Measurements from ENCODE around the gene KNG1.
A peak's percentile ranks its signal among the peaks of the same experiment; 100 is the strongest.
"Not testable (repeated sequence)": the region's sequence is repeated elsewhere in the genome, so short reads cannot be mapped to it uniquely, and the experiment has no call there.

Gene KNG1

GRCh38 chr3:186717039-186717457 is at the start of gene KNG1:
TSS of gene KNG1 (plus strand) at chr3:186717359. CDS start at chr3:186717543, 184 bp downstream.
- no peak within 1 kb of the TSS for H3K4me3 Mint-ChIP-seq
- ATAC-seq (no peak), DNase-seq (no peak)
- H3K4me1 Mint-ChIP-seq: no peaks in the 10 kb centered on the region
- no peaks in the 10 kb centered on the region for H3K9me3 Mint-ChIP-seq
- H3K27ac Mint-ChIP-seq: no peak within 1 kb of the TSS
- H3K27me3 Mint-ChIP-seq: peaks cover under 1% of the 10 kb centered on the region

GRCh38 chr3:186668426-186668825 is 48.7 kb upstream of the KNG1 start:
- DNase-seq: no peak
- Mint-ChIP-seq H3K9me3 (no peaks in the 10 kb centered on the region), H3K4me1 (peaks cover 17% of the 10 kb centered on the region), H3K27me3 (peaks cover 23% of the 10 kb centered on the region), H3K4me3 (no peak overlapping the region), H3K27ac (no peak overlapping the region)
- ATAC-seq: no peak

GRCh38 chr3:186669378-186670084 is 47.6 kb upstream of the KNG1 start:
- Mint-ChIP-seq H3K4me3 (peak overlapping the region; percentile 1 to 13), H3K27ac (peak overlapping the region; percentile 75 to 89), H3K4me1 (peaks cover 17% of the 10 kb centered on the region), H3K27me3 (peaks cover 19% of the 10 kb centered on the region), H3K9me3 (no peaks in the 10 kb centered on the region)
- DNase-seq (no peak), ATAC-seq (peak; percentile 84)

GRCh38 chr3:186670155-186670554 is 47.0 kb upstream of the KNG1 start:
- Mint-ChIP-seq H3K4me3 (no peak overlapping the region), H3K27me3 (peaks cover 25% of the 10 kb centered on the region), H3K27ac (peak overlapping the region in 1 of 2 donors; percentile 39), H3K4me1 (peaks cover 17% of the 10 kb centered on the region), H3K9me3 (no peaks in the 10 kb centered on the region)
- DNase-seq (no peak), ATAC-seq (no peak)

- peaks cover 28% of the 10 kb centered on the region for H3K27me3 Mint-ChIP-seq
- no peaks in the 10 kb centered on the region for H3K9me3 Mint-ChIP-seq
- no peak overlapping the region for H3K27ac Mint-ChIP-seq
- no peak for DNase-seq
- no peak overlapping the region for H3K4me3 Mint-ChIP-seq
- H3K4me1 Mint-ChIP-seq: peaks cover 17% of the 10 kb centered on the region
- ATAC-seq: no peak
Observed at GRCh38 chr3:186671051-186671450, 46.1 kb upstream of the KNG1 start.

- Mint-ChIP-seq H3K4me3 (no peak overlapping the region), H3K4me1 (no peaks in the 10 kb centered on the region), H3K27ac (no peak overlapping the region), H3K9me3 (peaks cover 0 to 6% of the 10 kb centered on the region in 2 donors), H3K27me3 (peaks cover 64% of the 10 kb centered on the region)
- ATAC-seq (no peak), DNase-seq (no peak)
Observed at GRCh38 chr3:186678604-186679003, 38.6 kb upstream of the KNG1 start.

GRCh38 chr3:186679151-186679550 is 38.0 kb upstream of the KNG1 start:
- Mint-ChIP-seq H3K9me3 (peaks cover 0 to 6% of the 10 kb centered on the region in 2 donors), H3K4me3 (no peak overlapping the region), H3K27me3 (peaks cover 63% of the 10 kb centered on the region), H3K4me1 (no peaks in the 10 kb centered on the region), H3K27ac (no peak overlapping the region)
- no peak for ATAC-seq
- DNase-seq: no peak

- Mint-ChIP-seq H3K4me1 (no peaks in the 10 kb centered on the region), H3K9me3 (peaks cover 13 to 20% of the 10 kb centered on the region in 2 donors), H3K4me3 (no peak overlapping the region), H3K27me3 (peaks cover 62% of the 10 kb centered on the region), H3K27ac (no peak overlapping the region)
- DNase-seq (no peak), ATAC-seq (no peak)
Observed at GRCh38 chr3:186680869-186681268, 36.3 kb upstream of the KNG1 start.

GRCh38 chr3:186682812-186683211 is 34.3 kb upstream of the KNG1 start:
- ATAC-seq (no peak), DNase-seq (no peak)
- Mint-ChIP-seq H3K4me1 (no peaks in the 10 kb centered on the region), H3K27me3 (peaks cover 66% of the 10 kb centered on the region), H3K4me3 (no peak overlapping the region), H3K9me3 (peaks cover 21 to 25% of the 10 kb centered on the region in 2 donors), H3K27ac (no peak overlapping the region)

GRCh38 chr3:186683979-186684378 is 33.2 kb upstream of the KNG1 start:
- no peak for DNase-seq
- no peak for ATAC-seq
- Mint-ChIP-seq H3K27me3 (peaks cover 63% of the 10 kb centered on the region), H3K4me3 (no peak overlapping the region), H3K27ac (no peak overlapping the region), H3K4me1 (no peaks in the 10 kb centered on the region), H3K9me3 (peaks cover 21 to 25% of the 10 kb centered on the region in 2 donors)

- not testable (repeated sequence) for ATAC-seq, DNase-seq, H3K27ac Mint-ChIP-seq, H3K4me3 Mint-ChIP-seq, H3K4me1 Mint-ChIP-seq
- Mint-ChIP-seq H3K27me3 (peaks cover 58% of the 10 kb centered on the region), H3K9me3 (peaks cover 21 to 25% of the 10 kb centered on the region in 2 donors)
Observed at GRCh38 chr3:186686475-186686874, 30.7 kb upstream of the KNG1 start.

- H3K4me3 Mint-ChIP-seq: no peak overlapping the region
- no peaks in the 10 kb centered on the region for H3K4me1 Mint-ChIP-seq
- H3K27me3 Mint-ChIP-seq: peaks cover 61% of the 10 kb centered on the region
- H3K9me3 Mint-ChIP-seq: peaks cover 21 to 25% of the 10 kb centered on the region in 2 donors
- H3K27ac Mint-ChIP-seq: no peak overlapping the region
- DNase-seq (no peak), ATAC-seq (no peak)
Observed at GRCh38 chr3:186687120-186687651, 30.0 kb upstream of the KNG1 start.

GRCh38 chr3:186690304-186690703 is 26.9 kb upstream of the KNG1 start:
- not testable (repeated sequence) for H3K4me3 Mint-ChIP-seq, ATAC-seq, DNase-seq, H3K4me1 Mint-ChIP-seq, H3K27ac Mint-ChIP-seq
- Mint-ChIP-seq H3K9me3 (peaks cover 11 to 14% of the 10 kb centered on the region in 2 donors), H3K27me3 (peaks cover 57% of the 10 kb centered on the region)

- H3K27ac Mint-ChIP-seq: no peak overlapping the region
- no peak for ATAC-seq
- peaks cover 43% of the 10 kb centered on the region for H3K27me3 Mint-ChIP-seq
- no peak overlapping the region for H3K4me3 Mint-ChIP-seq
- no peaks in the 10 kb centered on the region for H3K4me1 Mint-ChIP-seq
- no peaks in the 10 kb centered on the region for H3K9me3 Mint-ChIP-seq
- DNase-seq: no peak
Observed at GRCh38 chr3:186691676-186692075, 25.5 kb upstream of the KNG1 start.

- H3K9me3 Mint-ChIP-seq: no peaks in the 10 kb centered on the region
- ATAC-seq (no peak), DNase-seq (no peak)
- H3K27me3 Mint-ChIP-seq: peaks cover 30% of the 10 kb centered on the region
- no peaks in the 10 kb centered on the region for H3K4me1 Mint-ChIP-seq
- no peak overlapping the region for H3K4me3 Mint-ChIP-seq
- no peak overlapping the region for H3K27ac Mint-ChIP-seq
Observed at GRCh38 chr3:186693843-186694242, 23.3 kb upstream of the KNG1 start.

GRCh38 chr3:186694288-186695032 is 22.7 kb upstream of the KNG1 start:
- Mint-ChIP-seq H3K4me1 (no peaks in the 10 kb centered on the region), H3K9me3 (no peaks in the 10 kb centered on the region), H3K4me3 (no peak overlapping the region), H3K27ac (no peak overlapping the region), H3K27me3 (peaks cover 30% of the 10 kb centered on the region)
- ATAC-seq: peak; percentile 39
- no peak for DNase-seq
